Measurements from ENCODE around the gene APOBEC3C.

Gene APOBEC3C

GRCh38 chr22:38967451-38968450, 46.3 kb upstream of the APOBEC3C start:
- H3K4me3 ChIP-seq: no peak overlapping the region
- no peak overlapping the region for H3K27ac ChIP-seq
- TF ChIP-seq CTCF (IDR thresholded peaks at IDR 0.05): no peak
- peak; percentile 74 for DNase-seq (ENCODE audit: low spot score)

DNA sequence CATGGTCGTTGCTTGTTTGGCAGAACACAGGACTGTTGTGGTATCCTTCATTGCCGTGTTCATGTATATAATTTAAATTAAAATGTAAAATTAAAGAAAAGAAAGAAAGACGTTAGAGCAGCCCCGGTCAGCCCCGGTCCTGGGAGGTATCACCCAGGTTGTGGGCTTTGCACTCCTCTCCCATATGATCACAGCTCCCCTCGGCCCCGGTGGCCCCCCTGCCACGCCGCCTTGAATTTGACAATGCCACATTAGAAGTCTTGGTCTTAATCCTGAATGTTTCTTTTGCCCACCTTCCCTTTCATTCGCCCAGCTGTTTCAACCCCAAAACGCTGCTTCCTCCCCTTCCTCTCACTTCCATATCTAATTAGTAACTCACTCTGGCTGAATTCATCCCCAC, 45.3 kb upstream of the APOBEC3C start:
- H3K4me3 ChIP-seq: no peak overlapping the region

GRCh38 chr22:38970551-38970950, 43.5 kb upstream of the APOBEC3C start:
- H3K4me3 ChIP-seq: no peak overlapping the region
- no peak for TF ChIP-seq CTCF (IDR thresholded peaks at IDR 0.05)
- no peak for DNase-seq (ENCODE audit: low spot score)
- no peak overlapping the region for H3K27ac ChIP-seq

More for the DNA sequence above, 45.3 kb upstream of the APOBEC3C start:
- TF ChIP-seq CTCF (IDR thresholded peaks at IDR 0.05): no peak
- H3K27ac ChIP-seq: no peak overlapping the region
- no peak for DNase-seq (ENCODE audit: low spot score)

GRCh38 chr22:38971202-38971601, 42.9 kb upstream of the APOBEC3C start:
- no peak for TF ChIP-seq CTCF (IDR thresholded peaks at IDR 0.05)
- H3K27ac ChIP-seq: no peak overlapping the region

GRCh38 chr22:38971791-38972190, 42.3 kb upstream of the APOBEC3C start:
- Histone ChIP-seq H3K4me3 (no peak overlapping the region), H3K27ac (no peak overlapping the region)
- DNase-seq (ENCODE audit: low spot score): no peak
- no peak for TF ChIP-seq CTCF (IDR thresholded peaks at IDR 0.05)

More at GRCh38 chr22:38971202-38971601, 42.9 kb upstream of the APOBEC3C start:
- H3K4me3 ChIP-seq: no peak overlapping the region
- DNase-seq (ENCODE audit: low spot score): no peak

- no peak for TF ChIP-seq CTCF (IDR thresholded peaks at IDR 0.05)
- no peak overlapping the region for H3K27ac ChIP-seq
- no peak overlapping the region for H3K4me3 ChIP-seq
These were observed 41.5 kb upstream of the APOBEC3C start for GRCh38 chr22:38972558-38972957.

More at GRCh38 chr22:38972558-38972957, 41.5 kb upstream of the APOBEC3C start:
- DNase-seq (ENCODE audit: low spot score): no peak
